Dendritic cell treated with granulocyte-macrophage colony-stimulating factor and Interleukin-4, amounts not matched to agents 40 ng/mL and 50 ng/mL, for 4 days (primary cell): Measurements from ENCODE around the gene ETDA.
A peak's percentile ranks its signal among the peaks of the same experiment; 100 is the strongest.

Experiments used
- H3K27ac Mint-ChIP-seq: one replicate; pipeline ENCODE4 v1.8.0; 2022; ENCODE audit warnings: mild to moderate bottlenecking, mixed read lengths
- H3K27me3 Mint-ChIP-seq: one replicate; pipeline ENCODE4 v1.8.0; 2022; ENCODE audit warnings: mild to moderate bottlenecking, mixed read lengths
- H3K36me3 Mint-ChIP-seq: one replicate; pipeline ENCODE4 v1.8.0; 2022; ENCODE audit warnings: low read depth, mixed read lengths
- H3K4me1 Mint-ChIP-seq: one replicate; pipeline ENCODE4 v1.8.0; 2022; ENCODE audit warnings: low read depth, mixed read lengths
- H3K4me3 Mint-ChIP-seq: one replicate; pipeline ENCODE4 v1.8.0; 2022; ENCODE audit warnings: mild to moderate bottlenecking, moderate library complexity, mixed read lengths
- H3K9me3 Mint-ChIP-seq: one replicate; pipeline ENCODE4 v1.8.0; 2022; ENCODE audit warnings: mixed read lengths
- intact Hi-C: fragments of 100-400 bp; cut with micrococcal nuclease; formaldehyde crosslinking; loops from one replicate; pipeline ENCODE4 v1.15.0; 2022

The ETDA gene

GRCh38 chrX:135295944-135296305, 44.1 kb downstream of the ETDA start:
- Mint-ChIP-seq H3K9me3 (peaks cover 11% of the 10 kb centered on the region), H3K27ac (no peak overlapping the region), H3K4me3 (peak overlapping the region; percentile 57), H3K36me3 (peaks cover 5% of the 10 kb centered on the region), H3K4me1 (peaks cover 8% of the 10 kb centered on the region), H3K27me3 (no peaks in the 10 kb centered on the region)
- intact Hi-C loops = no loop called here

DNA sequence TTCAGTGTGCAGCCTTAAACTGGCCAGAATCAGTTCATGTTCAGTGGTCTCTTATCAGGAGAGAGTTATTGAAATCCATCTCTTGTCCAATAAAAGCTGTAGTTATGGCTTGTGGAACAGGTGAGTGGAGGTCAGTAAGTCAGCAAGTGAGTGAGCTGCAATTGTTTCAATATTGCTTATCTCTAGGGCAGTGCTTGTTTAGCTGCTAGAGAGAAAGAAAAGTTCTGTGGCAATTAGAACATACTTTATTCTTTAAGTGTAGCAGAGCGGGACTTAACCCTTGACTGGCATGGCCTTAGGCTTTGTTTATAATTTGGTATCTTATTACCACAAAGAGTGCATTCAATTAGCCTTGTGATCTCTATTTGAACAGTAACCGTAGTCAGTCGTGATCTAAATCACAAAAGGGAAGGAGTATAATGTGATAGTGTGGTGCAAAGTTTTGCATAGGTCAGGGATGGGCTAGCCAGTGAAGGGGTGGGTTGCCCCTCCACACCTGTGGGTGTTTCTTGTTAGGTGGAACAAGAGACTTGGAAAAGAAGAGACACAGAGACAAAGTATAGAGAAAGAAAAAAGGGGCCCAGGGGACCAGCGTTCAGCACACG, 50.5 kb downstream of the ETDA start:
- no peaks in the 10 kb centered on the region for H3K9me3 Mint-ChIP-seq
- intact Hi-C loops = no loop called here
- H3K4me3 Mint-ChIP-seq = no peak overlapping the region
- no peaks in the 10 kb centered on the region for H3K36me3 Mint-ChIP-seq
- H3K4me1 Mint-ChIP-seq = peaks cover 4% of the 10 kb centered on the region
- H3K27me3 Mint-ChIP-seq = no peaks in the 10 kb centered on the region
- no peak overlapping the region for H3K27ac Mint-ChIP-seq
